Measurements from ENCODE around the gene RNF130. TPM values are rescaled to one million over a fixed set of nuclear protein-coding genes. Genes with fewer than 3 reads are reported as not detected.

The RNF130 gene
- total RNA-seq, 1 donor from 2014 or later = 43.4 TPM

DNA sequence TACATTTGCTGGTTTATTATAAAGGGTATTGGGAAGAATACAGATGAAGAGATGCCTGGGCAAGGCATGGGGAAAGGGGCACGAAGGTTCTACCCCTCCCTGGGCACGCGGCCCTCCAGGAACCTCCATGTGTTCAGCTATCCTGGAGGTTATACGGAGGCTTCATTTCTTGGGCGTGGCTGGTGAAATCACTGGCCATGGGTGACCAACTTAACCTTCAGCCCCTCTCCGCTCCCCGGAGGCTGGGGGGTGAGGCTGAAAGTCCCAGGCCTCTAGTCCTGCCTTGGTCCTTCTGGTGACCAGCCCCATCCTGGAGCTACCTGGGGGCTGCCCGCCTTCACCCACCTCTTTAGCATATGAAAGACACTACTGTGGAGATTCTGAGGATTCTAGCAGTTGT lies 17.0 kb upstream of the RNF130 start:
- TF ChIP-seq, protein P1, sequence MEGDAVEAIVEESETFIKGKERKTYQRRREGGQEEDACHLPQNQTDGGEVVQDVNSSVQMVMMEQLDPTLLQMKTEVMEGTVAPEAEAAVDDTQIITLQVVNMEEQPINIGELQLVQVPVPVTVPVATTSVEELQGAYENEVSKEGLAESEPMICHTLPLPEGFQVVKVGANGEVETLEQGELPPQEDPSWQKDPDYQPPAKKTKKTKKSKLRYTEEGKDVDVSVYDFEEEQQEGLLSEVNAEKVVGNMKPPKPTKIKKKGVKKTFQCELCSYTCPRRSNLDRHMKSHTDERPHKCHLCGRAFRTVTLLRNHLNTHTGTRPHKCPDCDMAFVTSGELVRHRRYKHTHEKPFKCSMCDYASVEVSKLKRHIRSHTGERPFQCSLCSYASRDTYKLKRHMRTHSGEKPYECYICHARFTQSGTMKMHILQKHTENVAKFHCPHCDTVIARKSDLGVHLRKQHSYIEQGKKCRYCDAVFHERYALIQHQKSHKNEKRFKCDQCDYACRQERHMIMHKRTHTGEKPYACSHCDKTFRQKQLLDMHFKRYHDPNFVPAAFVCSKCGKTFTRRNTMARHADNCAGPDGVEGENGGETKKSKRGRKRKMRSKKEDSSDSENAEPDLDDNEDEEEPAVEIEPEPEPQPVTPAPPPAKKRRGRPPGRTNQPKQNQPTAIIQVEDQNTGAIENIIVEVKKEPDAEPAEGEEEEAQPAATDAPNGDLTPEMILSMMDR (IDR thresholded peaks at IDR 0.05) = no peak
- no peaks in the 10 kb centered on the region for H3K9me3 Mint-ChIP-seq (ENCODE audit: low read depth)
- H3K27ac Mint-ChIP-seq (ENCODE audit: unreplicated experiment) = no peak overlapping the region
- no peak overlapping the region for H3K4me3 Mint-ChIP-seq (ENCODE audit: unreplicated experiment)
- peaks cover 2% of the 10 kb centered on the region for H3K27me3 Mint-ChIP-seq (ENCODE audit: low read depth)
- no peaks in the 10 kb centered on the region for H3K36me3 Mint-ChIP-seq (ENCODE audit: low read depth)
- DNase-seq (ENCODE audit: low spot score) = no peak
- peaks cover 9% of the 10 kb centered on the region for H3K4me1 Mint-ChIP-seq (ENCODE audit: low read depth)

DNA sequence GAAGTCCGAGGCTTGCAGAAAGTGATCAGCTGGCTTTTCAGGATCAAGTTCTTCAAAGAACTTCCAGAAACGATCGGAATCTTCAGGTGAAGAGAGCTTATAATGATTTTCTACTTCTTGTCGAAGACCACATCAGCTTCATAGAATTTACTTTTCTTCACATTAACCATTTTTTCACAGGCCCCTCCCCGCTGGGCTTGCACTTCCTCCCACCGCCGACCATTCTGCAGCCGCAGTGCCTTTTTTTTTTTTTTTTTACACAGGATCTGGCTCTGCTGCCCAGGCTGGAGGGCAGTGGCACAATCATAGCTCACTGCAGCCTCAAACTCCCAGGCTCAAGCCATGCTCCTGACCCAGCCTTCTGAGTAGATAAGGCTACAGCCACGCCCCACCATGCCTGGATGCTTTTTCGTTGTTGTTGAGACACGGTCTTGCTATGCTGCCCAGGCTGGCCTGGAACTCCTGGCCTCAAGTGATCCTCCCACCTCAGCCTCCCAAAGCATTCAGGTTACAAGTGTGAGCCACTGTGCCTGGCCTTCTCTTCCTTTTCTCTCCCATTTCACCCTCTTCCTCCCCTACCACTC lies 15.3 kb upstream of the RNF130 start:
- peaks cover 9% of the 10 kb centered on the region for H3K4me1 Mint-ChIP-seq (ENCODE audit: low read depth)
- TF ChIP-seq, protein P1 (IDR thresholded peaks at IDR 0.05) = no peak
- DNase-seq (ENCODE audit: low spot score) = no peak

DNA sequence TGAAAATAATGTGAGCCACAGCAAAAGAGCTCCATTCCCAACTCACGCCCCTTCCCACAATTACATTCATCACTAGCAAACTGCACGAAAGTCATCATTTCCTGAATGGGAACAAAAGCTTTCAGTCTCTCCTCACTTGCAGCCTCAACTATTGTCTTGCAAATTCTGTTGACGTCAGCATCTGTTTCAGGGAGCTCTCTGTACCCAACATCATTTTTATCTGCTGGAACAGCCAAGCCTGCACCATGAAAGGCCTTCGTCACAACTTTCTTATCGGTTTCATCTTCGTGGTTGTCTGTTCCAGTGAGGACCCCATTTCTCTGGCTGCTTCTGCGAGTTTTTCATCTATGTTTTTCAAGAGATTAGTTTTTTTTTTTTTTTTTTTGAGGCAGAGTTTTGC lies 14.3 kb upstream of the RNF130 start:
- TF ChIP-seq, protein P1 (IDR thresholded peaks at IDR 0.05) = no peak
- Mint-ChIP-seq H3K9me3 (ENCODE audit: low read depth) (no peaks in the 10 kb centered on the region), H3K36me3 (ENCODE audit: low read depth) (no peaks in the 10 kb centered on the region), H3K4me3 (ENCODE audit: unreplicated experiment) (no peak overlapping the region), H3K27ac (ENCODE audit: unreplicated experiment) (no peak overlapping the region), H3K27me3 (ENCODE audit: low read depth) (peaks cover 10% of the 10 kb centered on the region), H3K4me1 (ENCODE audit: low read depth) (peaks cover 4% of the 10 kb centered on the region)
- no peak for DNase-seq (ENCODE audit: low spot score)

More for the DNA sequence above, 15.3 kb upstream of the RNF130 start:
- Mint-ChIP-seq H3K36me3 (ENCODE audit: low read depth) (no peaks in the 10 kb centered on the region), H3K27ac (ENCODE audit: unreplicated experiment) (no peak overlapping the region), H3K27me3 (ENCODE audit: low read depth) (peaks cover 5% of the 10 kb centered on the region), H3K9me3 (ENCODE audit: low read depth) (no peaks in the 10 kb centered on the region), H3K4me3 (ENCODE audit: unreplicated experiment) (no peak overlapping the region)

DNA sequence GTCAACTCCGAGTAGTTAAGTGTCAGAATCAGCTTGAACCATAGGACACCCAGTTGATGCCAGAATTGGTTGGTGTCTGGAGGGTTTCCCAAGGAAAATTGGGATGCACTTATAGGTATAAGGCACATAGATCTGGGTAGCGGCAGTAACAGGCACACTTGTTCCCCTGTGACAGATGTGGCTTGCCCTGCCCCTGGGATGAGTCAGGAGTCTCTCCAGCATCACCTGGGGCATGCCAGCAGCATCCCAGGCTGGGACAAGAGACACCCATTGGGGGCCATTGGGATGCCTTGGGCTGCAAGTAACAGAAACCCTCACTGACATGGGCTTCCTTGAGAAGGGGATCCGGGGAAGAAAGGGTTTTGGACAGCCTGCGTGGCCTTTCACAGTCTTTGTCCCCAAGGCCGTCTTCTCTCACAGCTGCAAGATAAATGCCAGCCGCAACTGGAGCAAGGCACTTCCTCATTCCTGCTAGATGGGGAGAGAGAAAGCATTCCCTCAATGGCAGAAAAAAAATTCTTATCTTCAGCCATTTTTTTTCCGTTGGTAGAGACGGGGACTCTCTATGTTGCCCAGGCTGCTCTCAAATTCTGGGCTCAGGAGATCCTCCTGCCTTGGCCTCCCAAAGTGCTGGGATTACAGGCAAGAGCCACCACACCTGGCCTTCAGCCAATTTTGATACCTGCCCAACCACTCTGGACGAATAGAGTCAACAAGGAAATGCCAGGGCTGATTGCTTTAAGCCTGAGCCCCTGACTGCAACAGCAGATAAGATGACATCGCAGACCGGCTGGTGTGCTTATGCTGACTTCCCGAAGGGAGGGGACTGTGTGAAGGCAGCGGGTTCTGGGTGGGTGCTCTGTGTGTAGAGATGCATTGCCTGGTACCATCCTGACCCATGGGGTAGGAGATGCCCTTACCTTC lies 13.3 kb upstream of the RNF130 start:
- H3K4me1 Mint-ChIP-seq (ENCODE audit: low read depth) = peaks cover under 1% of the 10 kb centered on the region
- TF ChIP-seq, protein P1 (IDR thresholded peaks at IDR 0.05) = no peak
- H3K27me3 Mint-ChIP-seq (ENCODE audit: low read depth) = peaks cover 10% of the 10 kb centered on the region
- no peak overlapping the region for H3K4me3 Mint-ChIP-seq (ENCODE audit: unreplicated experiment)
- DNase-seq (ENCODE audit: low spot score) = no peak
- H3K9me3 Mint-ChIP-seq (ENCODE audit: low read depth) = no peaks in the 10 kb centered on the region
- H3K36me3 Mint-ChIP-seq (ENCODE audit: low read depth) = no peaks in the 10 kb centered on the region
- no peak overlapping the region for H3K27ac Mint-ChIP-seq (ENCODE audit: unreplicated experiment)

DNA sequence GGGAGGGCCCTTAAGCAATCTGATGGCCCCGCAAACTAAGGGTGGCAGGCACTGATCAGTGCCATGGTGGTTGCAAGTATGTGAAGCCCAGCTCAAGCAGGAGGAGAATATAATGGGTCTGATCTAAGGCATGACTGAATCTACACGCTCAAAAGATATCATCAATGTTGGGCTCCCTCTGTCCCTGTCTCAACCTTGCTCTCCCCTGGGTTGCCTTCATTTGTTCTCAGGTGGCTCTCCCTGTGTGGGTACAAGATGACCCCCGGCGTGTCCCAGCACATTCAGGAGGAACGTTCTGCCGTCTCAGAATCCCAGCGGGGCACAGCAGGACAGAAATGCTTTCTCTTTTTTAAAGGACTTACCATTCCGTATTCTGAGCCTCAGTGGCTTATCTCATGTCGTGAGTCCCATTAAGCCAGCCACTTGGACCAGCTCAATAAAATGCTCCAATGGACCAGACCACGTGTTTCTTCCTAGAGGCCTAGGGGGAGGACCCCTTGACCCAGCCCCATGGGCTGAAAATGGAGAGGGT lies 12.0 kb upstream of the RNF130 start:
- no peak overlapping the region for H3K4me3 Mint-ChIP-seq (ENCODE audit: unreplicated experiment)
- no peaks in the 10 kb centered on the region for H3K9me3 Mint-ChIP-seq (ENCODE audit: low read depth)
- peaks cover 13% of the 10 kb centered on the region for H3K27me3 Mint-ChIP-seq (ENCODE audit: low read depth)

More for the DNA sequence above, 12.0 kb upstream of the RNF130 start:
- H3K27ac Mint-ChIP-seq (ENCODE audit: unreplicated experiment) = no peak overlapping the region
- TF ChIP-seq, protein P1 (IDR thresholded peaks at IDR 0.05) = no peak
- no peaks in the 10 kb centered on the region for H3K36me3 Mint-ChIP-seq (ENCODE audit: low read depth)
- DNase-seq (ENCODE audit: low spot score) = no peak
- H3K4me1 Mint-ChIP-seq (ENCODE audit: low read depth) = no peaks in the 10 kb centered on the region

All from chondrocyte (in vitro differentiated cells).